Vagina (tissue), 2 donors: ENCODE measurements around the gene PHTF2. TPM values are rescaled to one million over a fixed set of nuclear protein-coding genes. Genes with fewer than 3 reads are reported as not detected.

ENCODE experiments used
- DNase-seq, 2 donors: peaks; one replicate each; pipeline ENCODE4 v3.0.0-alpha.2; 2017; ENCODE audit errors: extremely low spot score in 2 of 2
- H3K27ac ChIP-seq: fragments of 200-600 bp; sonication (generic); one replicate; pipeline ENCODE4 v1.5.1; 2019
- H3K27me3 ChIP-seq: fragments of 200-600 bp; sonication (generic); one replicate; pipeline ENCODE4 v1.5.1; 2019
- H3K36me3 ChIP-seq, 2 donors: fragments of 200-600 bp; sonication (generic); one replicate each; pipeline ENCODE4 v1.5.1; 2017 to 2019
- H3K4me1 ChIP-seq: fragments of 200-600 bp; sonication (generic); one replicate; pipeline ENCODE4 v1.5.1; 2019
- H3K4me3 ChIP-seq, 2 donors: fragments of 200-600 bp; sonication (generic); 1 replicate in 1 of 2; 2 replicates in 1 of 2; pipeline ENCODE4 v1.5.1; 2016 to 2019
- H3K9me3 ChIP-seq: fragments of 200-600 bp; sonication (generic); one replicate; pipeline ENCODE4 v1.5.1; 2019
- CTCF ChIP-seq, 3 experiments: fragments of 450-650 bp in 2 of 3; fragments of 200-600 bp in 1 of 3; sonication (generic) in 1 of 3; IDR thresholded peaks; one replicate each; pipeline ENCODE4 v1.5.1; 2017 to 2019; ENCODE audit warnings: antibody characterized with exemption in 3 of 3, mild to moderate bottlenecking in 2 of 3, moderate library complexity in 2 of 3
- POLR2A ChIP-seq, 2 donors: fragments of 450-650 bp; IDR thresholded peaks; one replicate each; pipeline ENCODE4 v1.6.1; 2017; ENCODE audit warnings: antibody characterized with exemption in 2 of 2, mild to moderate bottlenecking in 2 of 2, moderate library complexity in 2 of 2
- POLR2AphosphoS5 ChIP-seq, 2 donors: sonication (generic); formaldehyde crosslinking; IDR thresholded peaks; one replicate each; pipeline ENCODE4 v1.9.0; 2017; ENCODE audit warnings: antibody characterized with exemption in 2 of 2, mild to moderate bottlenecking in 2 of 2, low read depth in 1 of 2; ENCODE audit not compliant: insufficient read depth in 1 of 2
- intact Hi-C: fragments of 100-400 bp; cut with DNase I; formaldehyde crosslinking; loops from one replicate; pipeline ENCODE4 v1.15.1; 2023
- total RNA-seq: library from RNA; depleted of rRNA; stranded (reverse); fragments of >200 nt; gene quantifications from one replicate; pipeline ENCODE4 v1.2.3, GENCODE V29; 2016

The PHTF2 gene
- total RNA-seq, 1 donor from 2014 or later: 12.0 TPM

- H3K9me3 ChIP-seq: no peaks in the 10 kb centered on the region
- TF ChIP-seq CTCF (IDR thresholded peaks at IDR 0.05): no peak
- no peak for TF ChIP-seq POLR2AphosphoS5 (IDR thresholded peaks at IDR 0.05; ENCODE audit: insufficient read depth in 1 of 2, low read depth in 1 of 2)
- no peak for TF ChIP-seq POLR2A (IDR thresholded peaks at IDR 0.05)
- intact Hi-C loops: no loop called here
- no peak overlapping the region for H3K4me3 ChIP-seq
- H3K4me1 ChIP-seq: no peaks in the 10 kb centered on the region
- H3K27ac ChIP-seq: no peak overlapping the region
- H3K27me3 ChIP-seq: no peaks in the 10 kb centered on the region
- no peaks in the 10 kb centered on the region for H3K36me3 ChIP-seq
- no peak for DNase-seq
Measured at GRCh38 chr7:77975672-77976480, 177.3 kb downstream of the PHTF2 start.

- TF ChIP-seq CTCF (IDR thresholded peaks at IDR 0.05): no peak
- no peak for TF ChIP-seq POLR2A (IDR thresholded peaks at IDR 0.05)
- no peak for TF ChIP-seq POLR2AphosphoS5 (IDR thresholded peaks at IDR 0.05; ENCODE audit: insufficient read depth in 1 of 2, low read depth in 1 of 2)
- no peaks in the 10 kb centered on the region for H3K36me3 ChIP-seq
- H3K9me3 ChIP-seq: no peaks in the 10 kb centered on the region
- intact Hi-C loops: no loop called here
- no peaks in the 10 kb centered on the region for H3K27me3 ChIP-seq
- H3K4me1 ChIP-seq: no peaks in the 10 kb centered on the region
- no peak for DNase-seq
- no peak overlapping the region for H3K4me3 ChIP-seq
- H3K27ac ChIP-seq: no peak overlapping the region
Measured at GRCh38 chr7:77979219-77979618, 180.6 kb downstream of the PHTF2 start.

- Histone ChIP-seq H3K4me3 (no peak overlapping the region), H3K27ac (no peak overlapping the region), H3K4me1 (no peaks in the 10 kb centered on the region), H3K9me3 (no peaks in the 10 kb centered on the region), H3K36me3 (no peaks in the 10 kb centered on the region), H3K27me3 (no peaks in the 10 kb centered on the region)
- TF ChIP-seq CTCF (IDR thresholded peaks at IDR 0.05) (no peak), POLR2A (IDR thresholded peaks at IDR 0.05) (no peak), POLR2AphosphoS5 (IDR thresholded peaks at IDR 0.05; ENCODE audit: insufficient read depth in 1 of 2, low read depth in 1 of 2) (no peak)
- DNase-seq: no peak
- intact Hi-C loops: no loop called here
Measured at GRCh38 chr7:77980087-77980713, 181.6 kb downstream of the PHTF2 start.

GRCh38 chr7:77982926-77983550 lies 184.5 kb downstream of the PHTF2 start:
- Histone ChIP-seq H3K27ac (no peak overlapping the region), H3K9me3 (no peaks in the 10 kb centered on the region), H3K4me3 (no peak overlapping the region), H3K36me3 (no peaks in the 10 kb centered on the region), H3K4me1 (no peaks in the 10 kb centered on the region), H3K27me3 (no peaks in the 10 kb centered on the region)
- intact Hi-C loops: no loop called here
- no peak for DNase-seq
- no peak for TF ChIP-seq POLR2AphosphoS5 (IDR thresholded peaks at IDR 0.05; ENCODE audit: insufficient read depth in 1 of 2, low read depth in 1 of 2)
- TF ChIP-seq CTCF (IDR thresholded peaks at IDR 0.05): no peak
- no peak for TF ChIP-seq POLR2A (IDR thresholded peaks at IDR 0.05)
